Omental fat pad (tissue), 4 donors: ENCODE data around the gene TMEM258. TPM values are rescaled to one million over a fixed set of nuclear protein-coding genes. Genes with fewer than 3 reads are reported as not detected.

Experiments
- ATAC-seq: fragments of 150-250 bp; one replicate; pipeline ENCODE4 v1.9.1; 2016; ENCODE audit warnings: mild to moderate bottlenecking, moderate library complexity; ENCODE audit not compliant: low FRiP score
- DNase-seq: peaks from one replicate; pipeline ENCODE4 v3.0.0-alpha.2; 2019; ENCODE audit warnings: low spot score
- total RNA-seq, 4 donors: library from RNA; depleted of rRNA; stranded (reverse); fragments of >200 nt; gene quantifications; one replicate each; pipeline ENCODE4 v1.1.0, GENCODE V29; 2016
- TF ChIP-seq, protein P1 (sequence below), 3 donors: fragments of 450-650 bp; IDR thresholded peaks; one replicate each; pipeline ENCODE4 v1.5.1; 2016 to 2017; ENCODE audit warnings: antibody characterized with exemption in 3 of 3, mild to moderate bottlenecking in 3 of 3, moderate library complexity in 2 of 3

TMEM258 gene
- total RNA-seq, 4 donors from 2014 or later: 27.9 to 52.6 (median 43.4) TPM

DNA sequence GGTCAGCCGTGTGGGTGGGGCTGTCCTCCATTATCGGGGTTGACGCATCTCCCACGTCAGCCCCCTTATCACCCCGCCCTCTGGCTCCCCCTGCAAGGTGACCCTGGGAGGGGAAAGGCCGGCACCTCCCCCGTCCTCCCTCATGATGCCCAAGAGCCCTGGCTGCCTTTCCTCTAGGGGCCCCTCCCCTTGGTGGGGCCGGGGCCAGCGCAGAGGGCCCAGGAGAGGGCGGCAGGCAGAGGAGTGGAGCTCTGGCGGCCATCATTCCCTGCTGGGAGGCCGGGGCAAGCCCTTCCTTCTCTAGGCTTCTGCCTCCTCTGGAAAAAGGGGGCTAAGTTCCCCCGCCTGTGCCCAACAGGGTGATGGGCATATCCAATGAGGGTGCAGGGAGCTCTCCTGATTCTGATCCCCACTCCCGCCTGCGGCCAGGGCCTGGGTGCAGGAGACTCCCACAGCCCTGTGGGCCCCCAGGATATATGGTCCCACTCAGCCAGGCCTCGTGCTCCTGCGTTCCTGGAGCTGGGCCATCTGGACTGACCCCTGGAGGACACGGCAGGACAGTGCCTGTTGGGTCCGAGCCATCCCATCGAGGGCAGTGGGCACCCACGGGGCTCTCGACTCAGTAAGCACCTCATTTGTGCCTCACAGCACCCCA lies 27.7 kb downstream of the TMEM258 start:
- peak; percentile 40 for ATAC-seq
- DNase-seq: no peak
- TF ChIP-seq, protein P1, sequence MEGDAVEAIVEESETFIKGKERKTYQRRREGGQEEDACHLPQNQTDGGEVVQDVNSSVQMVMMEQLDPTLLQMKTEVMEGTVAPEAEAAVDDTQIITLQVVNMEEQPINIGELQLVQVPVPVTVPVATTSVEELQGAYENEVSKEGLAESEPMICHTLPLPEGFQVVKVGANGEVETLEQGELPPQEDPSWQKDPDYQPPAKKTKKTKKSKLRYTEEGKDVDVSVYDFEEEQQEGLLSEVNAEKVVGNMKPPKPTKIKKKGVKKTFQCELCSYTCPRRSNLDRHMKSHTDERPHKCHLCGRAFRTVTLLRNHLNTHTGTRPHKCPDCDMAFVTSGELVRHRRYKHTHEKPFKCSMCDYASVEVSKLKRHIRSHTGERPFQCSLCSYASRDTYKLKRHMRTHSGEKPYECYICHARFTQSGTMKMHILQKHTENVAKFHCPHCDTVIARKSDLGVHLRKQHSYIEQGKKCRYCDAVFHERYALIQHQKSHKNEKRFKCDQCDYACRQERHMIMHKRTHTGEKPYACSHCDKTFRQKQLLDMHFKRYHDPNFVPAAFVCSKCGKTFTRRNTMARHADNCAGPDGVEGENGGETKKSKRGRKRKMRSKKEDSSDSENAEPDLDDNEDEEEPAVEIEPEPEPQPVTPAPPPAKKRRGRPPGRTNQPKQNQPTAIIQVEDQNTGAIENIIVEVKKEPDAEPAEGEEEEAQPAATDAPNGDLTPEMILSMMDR (IDR thresholded peaks at IDR 0.05): no peak

DNA sequence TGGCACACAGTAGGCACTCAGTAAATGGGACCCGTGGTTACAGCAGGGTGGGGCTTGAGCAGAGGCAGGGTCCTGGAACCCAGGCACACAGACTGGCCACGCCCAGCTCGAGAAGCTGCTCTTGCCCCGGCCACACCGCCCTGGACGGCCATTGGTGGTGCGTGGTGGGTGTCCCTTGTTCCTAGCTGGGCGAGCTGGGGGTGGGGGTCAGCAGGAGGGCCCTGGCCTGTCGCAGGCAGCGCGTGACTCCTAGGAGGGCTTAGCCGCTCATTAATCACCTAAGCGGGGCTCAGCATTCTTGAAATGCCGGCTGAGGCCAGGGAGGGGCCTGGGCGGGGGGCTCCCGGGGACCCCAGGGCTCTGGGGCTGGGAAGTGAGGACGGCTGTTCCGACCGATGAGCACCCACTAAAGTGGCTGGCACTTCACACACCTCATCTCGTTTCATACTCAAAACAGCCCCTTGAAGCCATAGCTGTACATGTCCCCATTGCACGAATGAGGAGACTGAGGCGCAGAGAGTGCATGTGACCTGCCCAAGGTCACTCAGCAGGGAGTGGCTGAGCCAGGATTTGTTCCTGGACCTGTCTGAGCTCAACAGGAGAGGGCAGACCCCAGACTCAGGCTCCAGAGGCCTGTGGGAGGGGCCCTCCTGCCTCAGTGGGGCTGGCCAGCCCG lies 28.3 kb downstream of the TMEM258 start:
- TF ChIP-seq, protein P1 (IDR thresholded peaks at IDR 0.05): no peak
- DNase-seq: no peak
- ATAC-seq: no peak

DNA sequence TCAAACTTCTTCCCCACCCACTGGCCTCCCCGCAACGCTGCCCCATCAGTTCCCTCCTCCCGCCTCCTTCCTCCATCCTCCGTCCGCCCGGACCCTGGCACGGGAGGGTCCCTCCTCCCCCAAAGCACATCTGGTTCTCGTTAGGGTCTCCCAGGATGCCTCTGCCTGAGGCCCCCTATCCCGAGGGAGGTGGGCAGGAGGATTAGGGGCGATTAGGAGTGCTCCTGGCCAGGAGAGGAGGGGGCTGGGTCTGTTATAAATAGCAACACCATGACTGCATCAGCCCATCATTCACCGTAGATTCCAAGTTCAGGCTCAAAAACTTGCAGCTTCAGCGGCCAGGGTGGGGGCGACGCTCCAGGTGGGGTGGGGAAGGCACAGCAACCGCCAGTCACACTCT lies 29.6 kb downstream of the TMEM258 start:
- TF ChIP-seq, protein P1 (IDR thresholded peaks at IDR 0.05): no peak
- ATAC-seq (no peak), DNase-seq (no peak)

DNA sequence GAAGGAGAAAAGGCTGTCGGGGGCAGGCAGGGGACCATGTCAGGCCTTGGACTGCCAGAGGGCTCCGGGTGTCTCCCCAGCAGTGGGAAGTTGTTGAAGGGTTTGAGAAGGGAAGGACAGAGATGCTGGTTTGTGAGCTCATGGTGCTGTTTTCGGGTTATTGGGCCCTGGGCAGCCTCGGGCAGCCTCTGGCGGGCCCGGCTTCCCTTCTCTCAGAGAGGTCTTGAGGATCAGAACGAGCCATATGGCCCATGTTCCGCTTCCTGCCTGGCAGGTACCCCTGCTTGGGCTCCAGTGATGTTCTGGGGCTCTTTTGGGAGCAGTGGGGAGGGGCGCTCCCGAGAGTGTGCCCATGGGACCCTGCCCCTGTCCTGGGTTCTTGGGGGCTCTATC lies 30.2 kb downstream of the TMEM258 start:
- no peak for DNase-seq
- ATAC-seq: no peak
- TF ChIP-seq, protein P1 (IDR thresholded peaks at IDR 0.05): no peak

DNA sequence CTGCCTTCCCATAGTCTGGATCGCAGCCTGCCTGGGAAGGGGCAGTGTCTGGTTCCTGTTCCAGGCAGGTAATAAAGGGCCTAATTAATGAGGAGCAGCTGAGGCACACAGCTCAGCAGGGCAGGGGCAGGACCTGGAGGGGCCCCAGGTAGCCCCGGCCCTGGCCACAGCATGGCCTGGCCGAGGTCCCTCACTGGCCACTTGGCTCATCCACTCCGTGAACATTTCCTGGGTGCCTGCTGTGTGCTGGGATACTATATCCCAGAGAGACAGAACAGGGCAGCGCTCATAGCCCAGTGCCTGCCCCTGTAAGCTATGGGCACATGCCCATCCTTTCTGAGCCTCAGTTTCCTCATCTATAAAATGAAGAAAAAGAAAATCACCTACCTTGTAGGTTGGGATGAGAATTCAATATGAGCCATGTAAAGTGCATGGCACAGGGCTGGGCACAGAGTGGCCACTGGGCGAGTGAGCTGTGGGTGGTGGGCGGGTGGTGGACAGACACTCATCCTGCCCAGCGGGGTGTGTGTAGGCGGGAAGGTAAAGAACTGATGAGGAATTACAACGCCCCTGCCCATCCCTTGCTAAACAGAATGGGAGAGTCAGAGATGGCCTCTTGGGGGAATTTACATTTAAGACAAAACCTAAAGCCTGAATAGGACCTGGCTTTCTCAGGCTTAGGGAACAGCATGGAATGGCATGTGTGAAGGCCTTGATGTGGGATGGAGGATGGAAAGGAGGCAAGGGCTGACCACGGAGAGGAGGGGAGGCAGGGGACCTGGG lies 30.8 kb downstream of the TMEM258 start:
- ATAC-seq: no peak
- TF ChIP-seq, protein P1 (IDR thresholded peaks at IDR 0.05): no peak
- no peak for DNase-seq

DNA sequence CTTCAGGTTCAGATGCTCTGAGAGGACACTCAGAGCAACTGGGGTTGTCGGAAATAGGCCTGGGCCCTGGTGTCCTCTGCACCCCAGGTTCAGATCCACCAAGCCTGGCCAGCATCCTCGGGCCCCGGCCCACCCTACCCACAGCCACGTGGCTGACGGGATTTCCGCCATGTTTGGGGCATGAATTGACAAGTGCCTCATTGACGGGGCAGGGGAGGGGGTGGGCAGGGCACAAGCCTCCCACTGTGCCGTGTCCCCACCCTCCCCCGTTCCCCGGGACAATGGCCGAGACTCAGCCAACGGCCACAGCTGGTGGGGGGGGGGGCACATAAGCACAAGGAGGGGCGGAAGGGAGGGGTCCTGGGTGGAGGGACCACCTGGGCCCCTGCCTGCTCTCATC lies 31.5 kb downstream of the TMEM258 start:
- ATAC-seq (no peak), DNase-seq (no peak)
- TF ChIP-seq, protein P1 (IDR thresholded peaks at IDR 0.05): no peak
